ENCODE data around the gene BTD. TPM values are rescaled to one million over a fixed set of nuclear protein-coding genes. Genes with fewer than 3 reads are reported as not detected.

Gene BTD
- total RNA-seq, 2 donors from 2014 or later, result 5.9 to 11.0 TPM

GRCh38 chr3:15649341-15649740 lies 47.8 kb downstream of the BTD start:
- Mint-ChIP-seq H3K9me3 (peaks cover 2% of the 10 kb centered on the region in 2 donors), H3K27ac (no peak overlapping the region), H3K4me3 (no peak overlapping the region), H3K36me3 (ENCODE audit: insufficient read depth in 2 of 2) (peaks cover 4 to 6% of the 10 kb centered on the region in 2 donors), H3K4me1 (ENCODE audit: low read depth) (peaks cover 52% of the 10 kb centered on the region), H3K27me3 (ENCODE audit: low read depth) (peaks cover 17% of the 10 kb centered on the region)
- ATAC-seq (replicated peaks in 1 of 2) (no peak), DNase-seq (no peak)

DNA sequence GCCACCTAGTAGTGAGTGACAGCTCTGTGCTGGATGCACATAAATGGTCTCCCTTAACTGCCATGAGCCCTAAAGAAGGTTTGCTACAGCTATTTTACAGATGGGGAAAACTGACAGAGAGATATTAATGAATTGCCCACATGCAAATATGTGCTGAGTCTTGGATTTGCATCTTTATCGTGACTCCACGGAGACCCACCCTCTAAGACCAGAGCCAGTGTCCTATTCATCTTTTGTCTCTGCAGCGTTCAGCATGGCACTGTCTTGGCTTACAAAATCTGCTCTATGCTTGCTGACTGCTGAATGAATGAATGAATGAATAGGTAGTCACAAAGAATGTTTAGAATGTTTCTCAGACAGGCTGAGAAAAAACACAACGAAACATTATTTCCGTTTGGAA lies 48.3 kb downstream of the BTD start:
- no peak overlapping the region for H3K4me3 Mint-ChIP-seq
- DNase-seq (no peak), ATAC-seq (replicated peaks in 1 of 2) (no peak)
- peaks cover 4 to 6% of the 10 kb centered on the region in 2 donors for H3K36me3 Mint-ChIP-seq (ENCODE audit: insufficient read depth in 2 of 2)
- peaks cover 2% of the 10 kb centered on the region in 2 donors for H3K9me3 Mint-ChIP-seq
- peaks cover 17% of the 10 kb centered on the region for H3K27me3 Mint-ChIP-seq (ENCODE audit: low read depth)
- H3K4me1 Mint-ChIP-seq (ENCODE audit: low read depth), result peaks cover 52% of the 10 kb centered on the region
- H3K27ac Mint-ChIP-seq, result no peak overlapping the region

GRCh38 chr3:15651396-15651795 lies 49.9 kb downstream of the BTD start:
- Mint-ChIP-seq H3K9me3 (peaks cover 6 to 9% of the 10 kb centered on the region in 2 donors), H3K4me1 (ENCODE audit: low read depth) (peaks cover 39% of the 10 kb centered on the region), H3K27ac (no peak overlapping the region), H3K36me3 (ENCODE audit: insufficient read depth in 2 of 2) (peaks cover 11 to 12% of the 10 kb centered on the region in 2 donors), H3K27me3 (ENCODE audit: low read depth) (peaks cover 17% of the 10 kb centered on the region), H3K4me3 (no peak overlapping the region)
- DNase-seq (no peak), ATAC-seq (replicated peaks in 1 of 2) (no peak)

DNA sequence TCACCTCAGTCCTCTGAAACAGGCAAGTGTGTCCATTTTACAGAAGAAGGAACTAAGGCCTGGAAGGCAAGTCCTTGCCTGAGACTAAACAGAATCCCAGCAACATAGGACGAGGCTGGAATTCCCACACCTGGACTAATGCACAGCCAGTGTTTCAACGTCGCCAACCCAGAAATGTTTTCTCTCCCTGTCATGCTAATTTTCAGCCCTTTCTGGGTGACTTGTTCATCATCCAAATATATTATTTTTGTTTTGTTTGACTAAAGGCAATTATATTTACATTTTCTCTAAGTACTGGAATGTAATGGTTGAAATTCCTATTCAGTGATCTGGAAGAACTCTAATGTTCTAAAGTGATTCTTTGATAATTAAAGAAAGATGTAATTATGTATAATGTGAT lies 51.8 kb downstream of the BTD start:
- ATAC-seq (replicated peaks in 1 of 2) (no peak), DNase-seq (no peak)
- Mint-ChIP-seq H3K27me3 (ENCODE audit: low read depth) (peaks cover 17% of the 10 kb centered on the region), H3K4me1 (ENCODE audit: low read depth) (peaks cover 19% of the 10 kb centered on the region), H3K27ac (no peak overlapping the region), H3K4me3 (no peak overlapping the region), H3K36me3 (ENCODE audit: insufficient read depth in 2 of 2) (peaks cover 11 to 20% of the 10 kb centered on the region in 2 donors), H3K9me3 (peaks cover 7 to 13% of the 10 kb centered on the region in 2 donors)

DNA sequence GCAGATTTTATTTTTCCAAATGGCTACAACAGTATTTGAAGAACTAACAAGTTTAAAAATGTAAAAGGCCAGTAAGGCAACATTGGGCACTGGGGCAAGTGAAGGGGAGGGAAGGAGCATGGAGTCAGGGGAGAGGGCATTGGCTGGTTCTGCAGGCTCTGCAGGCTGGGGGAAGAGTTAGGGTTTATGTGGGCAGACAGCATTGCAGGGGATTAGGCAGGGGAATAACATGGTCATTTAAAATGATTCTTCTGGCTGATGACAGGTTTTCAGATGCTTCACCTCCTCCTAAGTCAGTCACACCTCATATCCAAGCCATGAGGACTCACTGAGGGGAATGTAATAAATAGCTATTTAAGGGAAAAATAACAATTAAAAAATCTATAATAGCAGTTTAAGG lies 52.6 kb downstream of the BTD start:
- peaks cover 17% of the 10 kb centered on the region for H3K27me3 Mint-ChIP-seq (ENCODE audit: low read depth)
- peaks cover 12% of the 10 kb centered on the region for H3K4me1 Mint-ChIP-seq (ENCODE audit: low read depth)
- H3K27ac Mint-ChIP-seq, result no peak overlapping the region
- DNase-seq (no peak), ATAC-seq (replicated peaks in 1 of 2) (no peak)
- peaks cover 15 to 26% of the 10 kb centered on the region in 2 donors for H3K36me3 Mint-ChIP-seq (ENCODE audit: insufficient read depth in 2 of 2)
- H3K4me3 Mint-ChIP-seq, result no peak overlapping the region
- peaks cover 11 to 15% of the 10 kb centered on the region in 2 donors for H3K9me3 Mint-ChIP-seq

GRCh38 chr3:15654891-15655290 lies 53.3 kb downstream of the BTD start:
- no peak for ATAC-seq (replicated peaks in 1 of 2)
- H3K4me1 Mint-ChIP-seq (ENCODE audit: low read depth), result peaks cover 12% of the 10 kb centered on the region
- H3K36me3 Mint-ChIP-seq (ENCODE audit: insufficient read depth in 2 of 2), result peaks cover 10 to 22% of the 10 kb centered on the region in 2 donors
- H3K27ac Mint-ChIP-seq, result no peak overlapping the region
- H3K9me3 Mint-ChIP-seq, result peaks cover 14 to 15% of the 10 kb centered on the region in 2 donors
- no peak overlapping the region for H3K4me3 Mint-ChIP-seq
- peaks cover 11% of the 10 kb centered on the region for H3K27me3 Mint-ChIP-seq (ENCODE audit: low read depth)
- no peak for DNase-seq

DNA sequence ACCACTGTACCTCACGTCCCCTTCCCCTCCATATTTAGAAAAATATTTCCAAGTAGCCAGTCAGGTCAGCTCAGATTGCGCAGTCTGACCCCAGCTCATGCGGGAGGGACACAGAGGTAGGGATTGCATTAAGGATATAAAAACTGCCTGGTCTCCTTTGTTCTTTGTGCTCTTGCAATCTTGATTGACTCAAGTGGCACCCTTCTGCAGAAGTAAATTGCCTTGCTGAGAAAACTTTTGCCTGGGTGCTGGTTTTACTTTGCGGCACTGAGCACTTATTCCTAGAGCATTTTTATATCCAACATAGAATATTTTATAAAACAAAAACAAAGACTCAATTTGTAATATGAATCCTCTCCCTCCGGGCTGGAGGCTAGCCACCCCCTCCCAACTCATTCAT lies 54.8 kb downstream of the BTD start:
- no peak for DNase-seq
- Mint-ChIP-seq H3K27ac (no peak overlapping the region), H3K27me3 (ENCODE audit: low read depth) (peaks cover 2% of the 10 kb centered on the region), H3K9me3 (peaks cover 15% of the 10 kb centered on the region in 2 donors), H3K4me1 (ENCODE audit: low read depth) (peaks cover 14% of the 10 kb centered on the region), H3K36me3 (ENCODE audit: insufficient read depth in 2 of 2) (peaks cover 9 to 25% of the 10 kb centered on the region in 2 donors), H3K4me3 (no peak overlapping the region)
- no peak for ATAC-seq (replicated peaks in 1 of 2)

- ATAC-seq (replicated peaks in 1 of 2), result no peak
- Mint-ChIP-seq H3K4me3 (no peak overlapping the region), H3K36me3 (ENCODE audit: insufficient read depth in 2 of 2) (peaks cover 9 to 25% of the 10 kb centered on the region in 2 donors)
Observed at GRCh38 chr3:15657016-15657415, 55.5 kb downstream of the BTD start.

DNA sequence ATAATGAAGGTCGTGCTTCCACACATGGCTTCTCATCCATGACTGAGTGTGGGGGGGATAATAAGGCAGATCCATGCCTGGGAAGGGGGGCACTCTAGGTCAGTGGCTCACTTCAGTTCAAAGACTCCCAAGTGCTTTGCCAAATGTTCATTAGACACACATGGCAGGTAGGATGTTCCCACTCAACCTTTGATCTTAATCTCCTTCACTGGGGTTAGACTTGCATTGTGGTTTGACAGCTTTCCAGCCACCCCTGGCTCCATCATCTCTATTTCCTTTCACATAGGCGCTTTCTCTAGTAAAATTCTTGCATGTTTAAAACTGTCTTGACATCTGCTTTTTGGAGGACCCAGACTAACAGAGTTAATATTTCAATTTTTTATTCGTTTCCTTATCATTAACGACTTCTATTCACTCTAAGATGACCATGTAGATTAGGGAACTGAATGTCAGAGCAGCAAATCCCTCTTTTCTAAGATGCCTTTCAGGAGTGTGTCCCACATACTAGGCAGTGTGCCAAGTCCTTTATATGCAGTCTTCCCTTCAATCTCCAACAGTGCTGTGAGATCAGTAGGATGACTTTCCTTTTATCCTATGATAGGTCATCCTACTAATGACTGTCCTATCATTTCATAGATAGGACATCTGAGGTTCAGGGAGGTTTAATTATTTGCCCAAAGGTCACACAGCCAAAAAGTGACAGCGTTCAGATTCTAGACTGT lies 57.9 kb downstream of the BTD start:
- no peak for DNase-seq
- peaks cover 14% of the 10 kb centered on the region for H3K4me1 Mint-ChIP-seq (ENCODE audit: low read depth)
- no peak overlapping the region for H3K4me3 Mint-ChIP-seq
- peaks cover 17 to 22% of the 10 kb centered on the region in 2 donors for H3K9me3 Mint-ChIP-seq
- H3K27ac Mint-ChIP-seq, result no peak overlapping the region
- peaks cover 8% of the 10 kb centered on the region for H3K27me3 Mint-ChIP-seq (ENCODE audit: low read depth)
- no peak for ATAC-seq (replicated peaks in 1 of 2)
- H3K36me3 Mint-ChIP-seq (ENCODE audit: insufficient read depth in 2 of 2), result peaks cover 11 to 33% of the 10 kb centered on the region in 2 donors

More at GRCh38 chr3:15657016-15657415, 55.5 kb downstream of the BTD start:
- Mint-ChIP-seq H3K9me3 (peaks cover 15% of the 10 kb centered on the region in 2 donors), H3K27ac (no peak overlapping the region), H3K27me3 (ENCODE audit: low read depth) (peaks cover 8% of the 10 kb centered on the region), H3K4me1 (ENCODE audit: low read depth) (peaks cover 14% of the 10 kb centered on the region)
- no peak for DNase-seq

GRCh38 chr3:15660055-15660935 lies 58.8 kb downstream of the BTD start:
- no peak for ATAC-seq (replicated peaks in 1 of 2)
- Mint-ChIP-seq H3K4me3 (no peak overlapping the region), H3K36me3 (ENCODE audit: insufficient read depth in 2 of 2) (peaks cover 11 to 38% of the 10 kb centered on the region in 2 donors), H3K4me1 (ENCODE audit: low read depth) (peaks cover 14% of the 10 kb centered on the region), H3K27ac (no peak overlapping the region), H3K9me3 (peaks cover 18 to 24% of the 10 kb centered on the region in 2 donors), H3K27me3 (ENCODE audit: low read depth) (peaks cover 8% of the 10 kb centered on the region)
- DNase-seq, result no peak

DNA sequence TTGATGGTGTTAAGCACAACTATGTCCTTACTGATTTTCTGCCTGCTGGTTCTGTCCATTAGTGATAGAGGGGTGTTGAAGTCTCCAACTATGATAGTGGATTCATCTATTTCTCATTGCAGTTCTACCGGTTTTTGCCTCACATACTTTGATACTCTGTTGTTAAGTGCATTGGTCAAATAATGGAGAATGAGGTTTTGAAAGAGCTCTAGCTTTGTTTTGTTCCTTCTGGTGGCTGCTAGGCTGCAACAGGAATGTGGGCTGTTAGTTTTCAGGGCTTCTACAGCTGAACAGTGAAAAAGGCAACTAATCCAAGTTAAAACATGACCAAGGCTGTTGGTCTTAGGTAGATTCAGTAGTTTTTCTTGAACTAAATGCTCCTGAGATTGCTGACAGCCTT lies 62.6 kb downstream of the BTD start:
- Mint-ChIP-seq H3K4me3 (no peak overlapping the region), H3K9me3 (peaks cover 5 to 17% of the 10 kb centered on the region in 2 donors), H3K27ac (no peak overlapping the region), H3K4me1 (ENCODE audit: low read depth) (peaks cover 40% of the 10 kb centered on the region), H3K27me3 (ENCODE audit: low read depth) (peaks cover 8% of the 10 kb centered on the region), H3K36me3 (ENCODE audit: insufficient read depth in 2 of 2) (peaks cover 5 to 27% of the 10 kb centered on the region in 2 donors)
- ATAC-seq (replicated peaks in 1 of 2) (no peak), DNase-seq (no peak)

DNA sequence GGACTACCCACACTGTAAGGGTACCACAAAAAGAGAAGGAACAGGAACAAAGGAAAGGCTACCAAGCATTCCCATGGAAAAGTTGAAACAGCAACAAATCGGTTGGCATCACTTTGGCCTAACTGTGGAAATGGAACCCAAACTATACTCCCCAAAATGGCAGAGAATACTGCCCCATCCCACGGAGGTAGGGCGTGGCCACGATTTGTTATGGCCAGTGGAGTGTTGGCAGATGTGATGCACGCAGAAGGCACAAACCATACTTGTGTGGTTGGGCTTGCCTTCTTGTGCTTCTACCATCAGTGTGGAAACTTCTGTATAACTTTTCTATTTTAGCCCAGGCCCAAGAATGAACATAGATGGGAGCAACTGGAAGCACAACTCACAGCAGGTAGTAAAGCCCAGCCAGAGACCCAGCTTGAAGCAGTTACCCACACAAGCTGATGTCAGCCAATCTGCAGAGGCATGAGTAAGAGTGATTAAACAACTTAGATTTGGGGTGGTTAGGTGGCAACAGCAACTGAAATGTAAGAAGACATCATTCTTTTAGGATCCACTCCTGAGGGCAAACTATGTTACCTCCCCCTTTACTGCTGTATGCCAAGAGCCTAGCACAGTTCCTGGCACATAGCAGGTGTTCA lies 64.1 kb downstream of the BTD start:
- peaks cover 5 to 14% of the 10 kb centered on the region in 2 donors for H3K9me3 Mint-ChIP-seq
- peaks cover 8% of the 10 kb centered on the region for H3K27me3 Mint-ChIP-seq (ENCODE audit: low read depth)
- H3K36me3 Mint-ChIP-seq (ENCODE audit: insufficient read depth in 2 of 2), result peaks cover 9 to 31% of the 10 kb centered on the region in 2 donors
- peaks cover 27% of the 10 kb centered on the region for H3K4me1 Mint-ChIP-seq (ENCODE audit: low read depth)
- peak; percentile 52 to 70 for ATAC-seq (replicated peaks in 1 of 2)
- DNase-seq, result no peak
- no peak overlapping the region for H3K4me3 Mint-ChIP-seq
- H3K27ac Mint-ChIP-seq, result no peak overlapping the region

- peaks cover 6% of the 10 kb centered on the region for H3K27me3 Mint-ChIP-seq (ENCODE audit: low read depth)
- no peak for ATAC-seq (replicated peaks in 1 of 2)
- DNase-seq, result no peak
- H3K27ac Mint-ChIP-seq, result no peak overlapping the region
- peaks cover 27% of the 10 kb centered on the region for H3K4me1 Mint-ChIP-seq (ENCODE audit: low read depth)
- no peak overlapping the region for H3K4me3 Mint-ChIP-seq
- H3K36me3 Mint-ChIP-seq (ENCODE audit: insufficient read depth in 2 of 2), result peaks cover 9 to 33% of the 10 kb centered on the region in 2 donors
- H3K9me3 Mint-ChIP-seq, result peaks cover 5 to 13% of the 10 kb centered on the region in 2 donors
Observed at GRCh38 chr3:15666277-15666676, 64.7 kb downstream of the BTD start.

All from activated T-cell treated with anti-CD3 and anti-CD28 coated beads, Interleukin-2, amount 50 U/mL, for 72 hours (primary cell).